Spleen (tissue), 11 donors: ENCODE measurements around the gene IDH2. TPM values are rescaled to one million over a fixed set of nuclear protein-coding genes. Genes with fewer than 3 reads are reported as not detected.
"Not testable (repeated sequence)": the region's sequence is repeated elsewhere in the genome, so short reads cannot be mapped to it uniquely, and the experiment has no call there.

Experiments
- DNase-seq: peaks from one replicate; pipeline ENCODE4 v3.0.0-alpha.2; 2020
- H3K27ac ChIP-seq, 8 donors: fragments of 200-600 bp; sonication (generic) in 7 of 8; 1 replicate in 4 of 8; 2 replicates in 4 of 8; pipeline versions ENCODE4 v1.5.0 to v1.8.0; 2016 to 2021; ENCODE audit warnings: inconsistent platforms in 4 of 8, mild to moderate bottlenecking in 4 of 8, moderate library complexity in 1 of 8
- H3K27me3 ChIP-seq, 7 donors: fragments of 200-600 bp; sonication (generic) in 6 of 7; replicated peaks in 1 of 7; 1 replicate in 4 of 7; 2 replicates in 3 of 7; pipeline versions ENCODE4 v1.5.0 to v1.8.0; 2016 to 2021; ENCODE audit warnings: inconsistent platforms in 3 of 7, mild to moderate bottlenecking in 1 of 7
- H3K36me3 ChIP-seq, 6 donors: fragments of 200-600 bp; sonication (generic) in 5 of 6; 1 replicate in 4 of 6; 2 replicates in 2 of 6; pipeline versions ENCODE4 v1.5.0 to v1.8.0; 2016 to 2021; ENCODE audit warnings: inconsistent platforms in 2 of 6
- H3K4me1 ChIP-seq, 6 donors: fragments of 200-600 bp; sonication (generic) in 5 of 6; 1 replicate in 3 of 6; 2 replicates in 3 of 6; pipeline versions ENCODE4 v1.5.0 to v1.8.0; 2016 to 2021; ENCODE audit warnings: inconsistent platforms in 3 of 6
- H3K4me3 ChIP-seq, 8 donors: fragments of 200-600 bp; sonication (generic) in 7 of 8; 1 replicate in 4 of 8; 2 replicates in 4 of 8; pipeline versions ENCODE4 v1.5.0 to v1.8.0; 2016 to 2021; ENCODE audit warnings: inconsistent platforms in 4 of 8, mild to moderate bottlenecking in 4 of 8, moderate library complexity in 2 of 8
- H3K9me3 ChIP-seq, 8 donors: fragments of 200-600 bp; sonication (generic) in 7 of 8; 1 replicate in 4 of 8; 2 replicates in 4 of 8; pipeline versions ENCODE4 v1.5.0 to v1.8.0; 2016 to 2021; ENCODE audit warnings: inconsistent platforms in 4 of 8
- CTCF ChIP-seq, 11 experiments: fragments of 200-600 bp in 7 of 11; fragments of 450-650 bp in 4 of 11; sonication (generic) in 4 of 11; IDR thresholded peaks in 8 of 11; conservative IDR thresholded peaks in 3 of 11; 1 replicate in 7 of 11; 2 replicates in 4 of 11; pipeline versions ENCODE4 v1.4.0 to v1.8.0; 2016 to 2021; ENCODE audit warnings: antibody characterized with exemption in 11 of 11, inconsistent platforms in 4 of 11, mild to moderate bottlenecking in 1 of 11
- POLR2A ChIP-seq, 3 donors: fragments of 450-650 bp; IDR thresholded peaks; one replicate each; pipeline ENCODE4 v1.5.1; 2017; ENCODE audit warnings: antibody characterized with exemption in 3 of 3, mild to moderate bottlenecking in 1 of 3
- POLR2AphosphoS5 ChIP-seq, 3 donors: sonication (generic); formaldehyde crosslinking; IDR thresholded peaks; one replicate each; pipeline ENCODE4 v1.5.1; 2017; ENCODE audit warnings: antibody characterized with exemption in 3 of 3
- WGBS, 5 donors: extraction: QIAGEN DNeasy Blood & Tissue Kit in 3 of 5; methylation state at CpG; one replicate each; pipeline versions ENCODE4 v1.1.5 to v1.1.7; 2013 to 2018; 5-methylcytosine and 5-hydroxymethylcytosine counted together
- intact Hi-C: fragments of 100-400 bp; cut with DNase I; formaldehyde crosslinking; loops from one replicate; pipeline ENCODE4 v1.15.0; 2023; ENCODE audit warnings: low total_unique reads
- polyA plus RNA-seq, 3 donors: library from polyadenylated mRNA; stranded (reverse); fragments of 200-250 nt; gene quantifications; one replicate each; pipeline ENCODE4 v1.2.1, GENCODE V29; 2013
- total RNA-seq, 7 donors: library from RNA; depleted of rRNA in 3 of 7; stranded (reverse); fragments of >200 nt in 3 of 7; fragmentation: NEBNext Ultra II Directional in 4 of 7; extraction: Animal tissue kit (Norgen Biotek cat#: 25700) in 4 of 7; gene quantifications; one replicate each; pipeline versions ENCODE4 v1.1.0 to v1.2.1, GENCODE V29; 2016 to 2021
- donor health status: healthy with polysubstance abuse.
- donor health status: DM: no; HTN: no; CAD: no; lungs with moderate emphysema.
- donor health status: DM: no; HTN: no; CAD: no.
- donor health status: Bipolar disorder and iron deficiency.
- donor health status: healthy.
- donor health status: DM: no; HTN: no; CAD: no.
- donor health status: DM: yes; HTN: yes; CAD: no.

The IDH2 gene
- total and polyA plus RNA-seq, 10 donors = 36.4 to 70.9 (median 53.0) TPM

- no peak overlapping the region for H3K4me3 ChIP-seq
Observed at GRCh38 chr15:90072978-90073640, 29.2 kb downstream of the IDH2 start.

GRCh38 chr15:90071220-90071807 lies 31.0 kb downstream of the IDH2 start:
- Histone ChIP-seq H3K27ac (peak overlapping the region in 5 of 8 donors; percentile 34 to 64 (median 52)), H3K27me3 (no peaks in the 10 kb centered on the region), H3K9me3 (no peaks in the 10 kb centered on the region), H3K4me3 (no peak overlapping the region), H3K36me3 (peaks cover 0 to 78% (median 51%) of the 10 kb centered on the region in 6 donors), H3K4me1 (peaks cover 3 to 48% (median 25%) of the 10 kb centered on the region in 6 donors)
- peak; percentile 92 for DNase-seq
- 45 to 57% (median 49%) methylated on average over 4 to 5 of the region's 5 CpGs for WGBS, 5 donors
- intact Hi-C loops = loop anchor here (5.0 kb wide), 1 partner anchor 174 kb away; no protein-coding TSS in a partner anchor
- TF ChIP-seq POLR2AphosphoS5 (IDR thresholded peaks at IDR 0.05) = peak in 1 of 3 donors; percentile 52
- TF ChIP-seq POLR2A (IDR thresholded peaks at IDR 0.05) = no peak
- peak; percentile 61 to 92 (median 85) for TF ChIP-seq CTCF (IDR thresholded peaks at IDR 0.05 in 8 of 11, conservative IDR thresholded peaks at IDR 0.05 in 3 of 11)

More at GRCh38 chr15:90072978-90073640, 29.2 kb downstream of the IDH2 start:
- DNase-seq = no peak
- WGBS, 5 donors = 78 to 96% (median 87%) methylated on average over 9 to 17 of the region's 17 CpGs
- no peak for TF ChIP-seq POLR2A (IDR thresholded peaks at IDR 0.05)
- TF ChIP-seq CTCF (IDR thresholded peaks at IDR 0.05 in 8 of 11, conservative IDR thresholded peaks at IDR 0.05 in 3 of 11) = no peak
- peak in 1 of 3 donors; percentile 47 for TF ChIP-seq POLR2AphosphoS5 (IDR thresholded peaks at IDR 0.05)
- intact Hi-C loops = loop anchor here (5.0 kb wide), 1 partner anchor 176 kb away; no protein-coding TSS in a partner anchor
- Histone ChIP-seq H3K4me1 (peaks cover 3 to 37% (median 21%) of the 10 kb centered on the region in 6 donors), H3K27me3 (no peaks in the 10 kb centered on the region), H3K27ac (peak overlapping the region in 2 of 8 donors; percentile 35 to 36), H3K9me3 (no peaks in the 10 kb centered on the region), H3K36me3 (peaks cover 0 to 80% (median 46%) of the 10 kb centered on the region in 6 donors)

GRCh38 chr15:90070623-90071022 lies 31.6 kb downstream of the IDH2 start:
- Histone ChIP-seq H3K36me3 (peaks cover 0 to 71% (median 44%) of the 10 kb centered on the region in 6 donors), H3K4me1 (peaks cover 3 to 55% (median 31%) of the 10 kb centered on the region in 6 donors), H3K27ac (peak overlapping the region in 6 of 8 donors; percentile 25 to 64 (median 52))
- not testable (repeated sequence) for H3K9me3 ChIP-seq, H3K4me3 ChIP-seq, DNase-seq, H3K27me3 ChIP-seq
- 81 to 95% (median 90%) methylated on average over 2 of the region's 2 CpGs for WGBS, 5 donors
- intact Hi-C loops = loop anchor here (5.0 kb wide), 1 partner anchor 173 kb away; no protein-coding TSS in a partner anchor

GRCh38 chr15:90067953-90068606 lies 34.2 kb downstream of the IDH2 start:
- Histone ChIP-seq H3K27me3 (no peaks in the 10 kb centered on the region), H3K36me3 (peaks cover 0 to 45% (median 23%) of the 10 kb centered on the region in 6 donors), H3K4me1 (peaks cover 26 to 81% (median 57%) of the 10 kb centered on the region in 6 donors), H3K4me3 (no peak overlapping the region), H3K9me3 (no peaks in the 10 kb centered on the region), H3K27ac (peak overlapping the region in 3 of 8 donors; percentile 5 to 64 (median 55))
- WGBS, 5 donors = 94 to 96% (median 94%) methylated on average over 30 to 37 of the region's 37 CpGs
- TF ChIP-seq CTCF (IDR thresholded peaks at IDR 0.05 in 8 of 11, conservative IDR thresholded peaks at IDR 0.05 in 3 of 11) (no peak), POLR2A (IDR thresholded peaks at IDR 0.05) (no peak), POLR2AphosphoS5 (IDR thresholded peaks at IDR 0.05) (peak in 2 of 3 donors; percentile 24 to 25)
- intact Hi-C loops = loop anchor here (10.0 kb wide), 1 partner anchor 63 kb away; the partner anchor contains the start of gene ZNF710
- DNase-seq = no peak
